Right cardiac atrium (tissue), 5 donors: Measurements from ENCODE around the gene SYT2. TPM values are rescaled to one million over a fixed set of nuclear protein-coding genes. Genes with fewer than 3 reads are reported as not detected.
"Not testable (repeated sequence)": the region's sequence is repeated elsewhere in the genome, so short reads cannot be mapped to it uniquely, and the experiment has no call there.

Experiments used
- ATAC-seq, 2 donors: fragments of 200-7000 bp; cut with Tn5 transposase; one replicate each; pipeline versions ENCODE4 v1.8.0 to v1.9.1; 2020; ENCODE audit warnings: moderate library complexity in 2 of 2, mild to moderate bottlenecking in 1 of 2
- DNase-seq, 3 donors: peaks; one replicate each; pipeline ENCODE4 v3.0.0-alpha.2; 2020
- H3K27ac ChIP-seq: one replicate; pipeline ENCODE4 v1.5.1; 2013; ENCODE audit warnings: mild to moderate bottlenecking, low read length, control low read depth, moderate library complexity
- H3K27me3 ChIP-seq: one replicate; pipeline ENCODE4 v1.6.1; 2013; ENCODE audit not compliant: control insufficient read depth, insufficient read depth
- H3K4me1 ChIP-seq: one replicate; pipeline ENCODE4 v1.6.1; 2013; ENCODE audit warnings: low read length; ENCODE audit not compliant: control insufficient read depth, insufficient read depth
- H3K4me3 ChIP-seq: one replicate; pipeline ENCODE4 v1.5.1; 2013; ENCODE audit warnings: low read length, control low read depth
- H3K9me3 ChIP-seq: one replicate; pipeline ENCODE4 v1.6.1; 2013; ENCODE audit warnings: low read length; ENCODE audit not compliant: control insufficient read depth
- WGBS: extraction: QIAGEN DNeasy Blood & Tissue Kit; methylation state at CpG from one replicate; pipeline ENCODE4 v1.1.7; 2013; 5-methylcytosine and 5-hydroxymethylcytosine counted together
- intact Hi-C, 4 donors: fragments of 100-400 bp; cut with DNase I; formaldehyde crosslinking; loops; one replicate each; pipeline versions ENCODE4 v1.11.0 to v1.14.0; 2022 to 2023
- polyA plus RNA-seq: library from polyadenylated mRNA; stranded (reverse); fragments of 200-250 nt; gene quantifications from one replicate; pipeline ENCODE4 v1.2.3, GENCODE V29; 2013
- total RNA-seq, 4 donors: library from RNA; stranded (reverse); fragmentation: NEBNext Ultra II Directional; extraction: Animal tissue kit (Norgen Biotek cat#: 25700); gene quantifications; one replicate each; pipeline ENCODE4 v1.2.1, GENCODE V29; 2021
- donor health status: healthy with polysubstance abuse.
- donor health status: DM: no; HTN: yes; CAD: no.
- donor health status: DM: no; HTN: no; CAD: no.
- donor health status: DM: no; HTN: yes; CAD: no; lungs with severe emphysema.
- donor health status: DM: yes; HTN: yes; CAD: no.

SYT2 gene
- total and polyA plus RNA-seq, 5 donors: 0.02 TPM; not detected in 4

DNA sequence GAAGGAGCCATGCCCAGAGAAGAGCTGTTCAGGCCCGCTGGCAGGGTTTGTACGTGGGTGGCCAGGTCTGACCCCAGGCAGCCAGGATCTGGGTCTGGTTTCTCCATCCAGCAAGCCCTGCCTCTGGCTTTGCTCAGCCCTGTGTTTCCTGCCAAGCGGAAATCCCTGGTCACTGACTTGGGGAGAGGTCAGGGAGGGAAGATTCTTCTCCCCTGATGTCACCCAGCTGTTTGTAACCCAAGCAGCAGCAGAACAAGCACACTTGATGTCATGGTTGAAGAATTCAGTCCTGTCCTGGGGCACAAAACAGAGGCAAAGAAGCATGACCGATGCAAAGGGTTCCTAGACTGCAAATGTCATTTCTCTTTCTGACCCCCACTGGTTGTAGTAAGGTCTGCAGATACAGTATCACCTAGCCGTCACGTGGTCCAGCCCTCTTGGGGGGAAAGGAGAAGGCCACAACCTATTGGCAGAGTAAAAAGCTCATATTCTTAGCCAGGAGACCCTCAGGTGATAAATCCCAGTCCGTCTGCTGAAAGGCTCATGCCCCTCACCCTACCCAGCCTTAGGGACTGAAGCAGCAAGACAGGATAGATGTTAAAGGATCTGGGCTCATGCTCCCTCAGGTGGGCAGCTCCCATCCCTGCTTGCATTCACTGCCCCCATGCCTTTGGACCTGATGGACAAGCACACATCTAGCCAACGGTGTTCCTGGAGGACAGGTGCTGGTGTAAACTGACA, 120.9 kb downstream of the SYT2 start:
- ATAC-seq (peak; percentile 89 to 91), DNase-seq (peak; percentile 91 to 93 (median 92))
- Histone ChIP-seq H3K4me1 (peaks cover 37% of the 10 kb centered on the region), H3K9me3 (no peaks in the 10 kb centered on the region), H3K27ac (peak overlapping the region; percentile 100), H3K4me3 (no peak overlapping the region), H3K27me3 (no peaks in the 10 kb centered on the region)
- intact Hi-C loops: no loop called here
- WGBS: 28% methylated on average over 8 of the region's 8 CpGs

DNA sequence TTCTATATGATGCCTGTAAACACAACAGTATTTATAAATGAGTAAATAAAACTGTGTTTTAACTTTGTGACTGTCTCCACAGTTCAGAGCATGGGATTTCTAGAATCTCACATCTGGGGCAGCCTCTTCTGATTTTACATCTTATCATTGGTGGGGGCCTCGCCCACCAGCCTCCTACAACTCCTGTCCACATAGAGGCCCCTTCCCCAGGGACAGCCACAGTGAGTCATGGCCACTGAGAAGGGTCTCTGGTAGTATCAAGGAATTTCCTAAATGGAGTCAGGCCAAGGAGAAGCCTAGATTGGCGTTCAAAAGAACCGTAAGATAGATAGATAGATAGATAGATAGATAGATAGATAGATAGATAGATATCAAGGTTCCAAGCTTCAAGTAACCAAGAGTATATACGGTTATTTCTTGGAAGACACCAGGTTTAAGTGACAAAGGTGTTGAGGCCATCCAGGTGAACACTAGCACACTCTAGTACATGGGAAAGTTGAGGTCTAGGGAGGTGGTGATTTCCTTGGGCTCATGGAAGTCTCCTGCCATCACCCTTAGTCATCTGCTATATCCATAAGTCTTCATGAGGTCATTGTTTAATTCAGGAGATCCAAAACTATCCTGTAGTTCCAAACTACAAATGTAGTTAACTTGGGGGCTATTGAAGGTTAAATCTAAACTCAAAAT, 121.6 kb downstream of the SYT2 start:
- no peaks in the 10 kb centered on the region for H3K27me3 ChIP-seq
- ATAC-seq: peak in 1 of 2 donors; percentile 30
- intact Hi-C loops: no loop called here
- no peak overlapping the region for H3K4me3 ChIP-seq
- peak overlapping the region; percentile 100 for H3K27ac ChIP-seq
- peaks cover 37% of the 10 kb centered on the region for H3K4me1 ChIP-seq
- no peaks in the 10 kb centered on the region for H3K9me3 ChIP-seq
- DNase-seq: peak in 2 of 3 donors; percentile 36 to 58
- 58% methylated on average over 4 of the region's 4 CpGs for WGBS

DNA sequence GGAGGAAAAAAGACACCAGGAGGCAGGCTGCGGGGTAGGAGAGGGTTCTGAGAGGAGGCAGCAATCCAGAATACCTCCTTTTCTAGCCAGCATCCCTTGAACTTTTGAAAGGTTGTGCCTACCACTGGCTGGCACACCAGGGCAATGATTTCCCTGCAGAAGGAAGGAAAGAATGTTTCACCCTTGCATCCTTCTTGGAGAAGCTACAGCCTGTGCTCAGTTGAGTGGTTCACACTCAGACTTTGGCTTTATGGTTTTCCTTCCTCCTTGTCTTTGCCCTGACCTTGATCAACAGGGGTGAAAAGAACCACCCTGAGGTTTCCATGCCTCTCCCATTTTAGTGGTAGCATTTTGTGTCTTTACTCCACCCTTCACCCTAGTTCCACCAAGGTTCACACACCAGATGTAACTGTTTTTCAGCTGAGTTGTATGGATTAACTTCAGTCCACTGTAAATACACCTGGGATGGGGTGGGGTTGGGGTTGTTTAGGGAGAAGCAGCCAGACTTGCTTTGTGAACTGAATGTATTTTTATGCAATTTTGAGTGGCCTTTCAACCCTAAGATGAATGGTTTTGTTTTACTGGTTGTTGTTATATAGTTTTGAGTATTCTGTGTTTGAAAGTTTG, 122.3 kb downstream of the SYT2 start:
- ATAC-seq (no peak), DNase-seq (no peak)
- Histone ChIP-seq H3K4me1 (peaks cover 35% of the 10 kb centered on the region), H3K27ac (peak overlapping the region; percentile 73), H3K9me3 (no peaks in the 10 kb centered on the region), H3K4me3 (no peak overlapping the region), H3K27me3 (no peaks in the 10 kb centered on the region)
- 0% methylated on average over 1 of the region's 1 CpG for WGBS
- intact Hi-C loops: no loop called here

DNA sequence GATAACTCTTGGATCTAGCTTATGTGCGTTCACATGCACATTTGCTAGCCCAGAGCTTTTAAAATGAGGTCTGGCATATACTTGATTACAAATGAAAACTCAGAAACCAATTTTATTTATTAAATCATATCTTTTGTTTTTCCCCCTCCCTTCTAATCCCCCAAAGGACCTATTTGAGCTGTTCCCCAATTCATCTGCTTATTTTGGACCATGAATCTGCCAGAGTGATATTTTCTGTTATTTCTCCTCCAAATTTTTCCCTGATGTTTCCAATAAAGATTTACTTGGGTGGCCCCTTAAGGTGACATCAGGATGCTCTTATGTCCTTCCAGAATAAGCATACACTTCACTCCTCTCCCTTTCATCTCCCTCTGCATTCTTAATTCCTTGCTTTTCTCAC, 123.4 kb downstream of the SYT2 start:
- Histone ChIP-seq H3K27me3 (no peaks in the 10 kb centered on the region), H3K9me3 (no peaks in the 10 kb centered on the region), H3K27ac (peak overlapping the region; percentile 73), H3K4me1 (peaks cover 33% of the 10 kb centered on the region), H3K4me3 (no peak overlapping the region)
- ATAC-seq: no peak
- no peak for DNase-seq
- intact Hi-C loops: no loop called here
- 68% methylated on average over 1 of the region's 1 CpG for WGBS

DNA sequence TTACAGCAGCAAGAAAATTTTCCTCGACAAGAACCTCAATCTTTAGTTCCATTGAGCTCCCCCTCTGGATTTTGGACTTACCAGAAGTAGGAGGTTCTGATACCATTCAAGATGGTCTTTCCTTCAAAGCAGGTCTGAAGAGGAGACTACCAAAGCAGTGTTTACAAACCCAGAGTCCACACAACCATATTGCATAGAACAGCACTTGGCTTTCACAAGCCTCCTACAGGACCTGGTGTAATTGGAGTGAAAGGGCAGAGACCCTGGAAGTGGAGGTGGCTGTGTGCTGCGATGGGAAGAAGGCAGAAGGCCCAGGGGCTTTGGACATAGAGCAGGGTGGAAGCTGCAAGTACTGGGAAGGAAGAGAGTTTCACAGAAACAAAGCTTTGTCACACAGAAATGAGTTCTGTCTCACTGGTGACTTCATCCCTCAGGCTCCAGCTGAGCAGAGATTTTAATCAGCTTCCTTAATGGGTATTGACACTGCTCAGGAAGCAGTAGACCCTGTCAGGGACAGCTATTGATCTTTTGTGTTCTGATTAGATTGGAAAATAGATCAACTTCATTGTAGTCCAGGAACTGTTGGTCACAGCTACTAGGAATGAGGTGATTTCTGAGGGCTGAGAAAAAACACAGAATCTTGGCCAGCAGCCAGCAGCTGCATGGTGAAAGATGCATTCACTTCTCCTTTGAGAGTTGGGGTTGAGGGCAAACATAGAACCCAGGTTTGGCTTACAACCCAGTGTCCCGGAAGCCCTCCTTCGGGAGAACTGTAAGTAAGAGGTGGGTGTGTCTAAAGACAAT, 124.0 kb downstream of the SYT2 start:
- 30% methylated on average over 4 of the region's 4 CpGs for WGBS

DNA sequence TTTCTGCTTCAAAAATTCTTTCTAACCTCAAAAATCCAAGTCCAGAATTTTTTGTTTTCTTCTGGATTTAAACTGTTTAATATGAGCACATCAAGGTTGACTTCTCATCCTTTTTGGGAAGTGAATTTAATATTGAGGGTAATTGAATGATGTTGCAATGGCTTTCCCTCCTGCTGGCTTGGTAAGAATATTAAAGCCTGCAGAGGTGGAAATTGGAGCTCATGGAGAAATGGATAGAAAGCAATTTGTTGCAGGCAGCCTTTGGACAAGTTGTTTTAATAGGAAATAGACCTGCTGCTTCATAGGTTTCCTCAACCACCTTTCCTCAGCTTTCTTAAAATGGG, 124.7 kb downstream of the SYT2 start:
- Histone ChIP-seq H3K4me3 (no peak overlapping the region), H3K9me3 (no peaks in the 10 kb centered on the region), H3K4me1 (peaks cover 33% of the 10 kb centered on the region), H3K27ac (peak overlapping the region; percentile 40), H3K27me3 (no peaks in the 10 kb centered on the region)
- DNase-seq (no peak), ATAC-seq (no peak)
- intact Hi-C loops: no loop called here

More for the DNA sequence above, 124.0 kb downstream of the SYT2 start:
- no peaks in the 10 kb centered on the region for H3K27me3 ChIP-seq
- H3K4me3 ChIP-seq: no peak overlapping the region
- DNase-seq (peak in 2 of 3 donors; percentile 43 to 77), ATAC-seq (no peak)
- no peaks in the 10 kb centered on the region for H3K9me3 ChIP-seq
- intact Hi-C loops: no loop called here
- peaks cover 33% of the 10 kb centered on the region for H3K4me1 ChIP-seq
- peak overlapping the region; percentile 40 for H3K27ac ChIP-seq

DNA sequence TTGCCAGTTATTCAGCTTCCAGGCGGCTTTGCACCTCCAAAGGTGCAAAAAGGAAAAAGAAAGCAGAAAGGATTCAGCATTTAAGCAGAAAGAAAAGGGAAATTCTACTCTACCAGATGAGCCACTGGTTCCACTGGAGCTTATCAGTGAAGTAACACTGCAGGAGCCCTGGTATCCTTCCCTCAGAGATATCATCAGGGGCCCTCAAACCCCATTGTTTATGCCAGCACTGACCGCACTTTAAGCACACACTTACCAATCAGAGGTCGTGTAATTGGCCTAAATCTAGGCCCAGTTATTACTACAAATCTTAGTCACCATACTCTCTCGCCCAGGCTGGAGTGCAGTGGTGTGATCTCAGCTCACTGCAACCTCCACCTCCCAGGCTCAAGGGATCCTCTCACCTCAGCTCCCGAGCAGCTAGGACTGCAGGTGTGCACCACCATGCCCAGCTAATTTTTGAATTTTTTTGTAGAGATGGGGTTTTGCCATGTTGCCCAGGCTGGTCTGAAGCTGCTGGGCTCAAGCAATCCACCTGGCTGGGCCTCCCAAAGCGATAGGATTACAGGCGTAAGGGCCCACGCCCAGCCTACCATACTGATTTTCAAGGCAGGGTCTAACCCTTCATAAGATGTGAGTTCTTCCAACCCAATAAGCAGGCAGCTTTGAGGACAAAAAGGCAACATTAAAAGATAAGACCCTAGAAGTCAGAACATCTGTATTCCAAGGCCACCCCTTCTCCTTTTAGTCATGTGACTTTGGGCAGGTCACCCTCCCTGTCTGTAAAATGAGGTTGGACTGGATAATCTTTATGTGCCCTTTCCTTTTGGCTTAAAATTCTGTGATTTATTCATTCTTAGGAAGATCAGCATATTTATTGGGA, 125.3 kb downstream of the SYT2 start:
- intact Hi-C loops: no loop called here
- Histone ChIP-seq H3K4me1 (peaks cover 33% of the 10 kb centered on the region), H3K27me3 (no peaks in the 10 kb centered on the region), H3K9me3 (no peaks in the 10 kb centered on the region), H3K27ac (peak overlapping the region; percentile 20), H3K4me3 (no peak overlapping the region)
- 86% methylated on average over 8 of the region's 8 CpGs for WGBS
- DNase-seq (no peak), ATAC-seq (no peak)

DNA sequence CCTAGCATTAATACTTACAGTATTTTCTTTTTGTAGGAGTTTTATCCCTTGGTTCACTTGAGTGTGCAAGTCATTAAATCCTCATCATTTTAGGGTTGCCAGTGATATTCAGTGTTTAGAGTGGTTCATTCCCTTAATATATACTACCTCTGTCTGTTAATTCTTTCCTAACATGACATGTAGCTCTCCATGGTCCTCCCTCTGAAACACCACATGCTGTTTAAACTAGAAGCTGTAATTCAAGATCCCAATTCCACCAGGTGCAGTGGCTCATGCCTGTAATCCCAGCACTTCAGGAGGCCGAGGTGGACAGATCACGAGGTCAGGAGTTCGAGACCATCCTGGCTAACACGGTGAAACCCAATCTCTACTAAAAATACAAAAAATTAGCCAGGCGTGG, 127.9 kb downstream of the SYT2 start:
- H3K27ac ChIP-seq, DNase-seq, H3K4me3 ChIP-seq, ATAC-seq, H3K27me3 ChIP-seq, intact Hi-C loops, H3K9me3 ChIP-seq: not testable (repeated sequence)
- 94% methylated on average over 5 of the region's 5 CpGs for WGBS
- peaks cover 17% of the 10 kb centered on the region for H3K4me1 ChIP-seq

DNA sequence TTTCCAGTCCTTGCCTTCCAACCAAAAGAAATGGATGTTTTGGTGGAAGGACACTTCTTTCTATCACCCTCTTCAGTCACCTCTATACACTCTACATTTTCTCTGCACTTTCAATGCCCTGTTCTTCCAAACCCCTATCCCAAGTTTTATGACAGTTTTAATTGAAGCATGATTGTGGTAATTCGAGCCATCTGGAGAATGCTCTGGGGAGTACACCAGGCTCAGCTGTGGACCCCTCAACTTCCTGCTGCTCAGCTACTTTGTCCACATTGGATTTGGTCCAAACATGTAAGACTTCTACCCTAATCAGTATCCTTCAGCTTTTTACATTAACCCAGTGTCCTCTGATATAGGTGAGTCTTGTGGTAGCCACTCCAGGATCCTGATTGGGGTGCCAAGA, 129.6 kb downstream of the SYT2 start:
- no peak for DNase-seq
- intact Hi-C loops: no loop called here
- H3K9me3 ChIP-seq: no peaks in the 10 kb centered on the region
- H3K4me3 ChIP-seq: no peak overlapping the region
- no peaks in the 10 kb centered on the region for H3K27me3 ChIP-seq
- WGBS: 46% methylated on average over 1 of the region's 1 CpG
- H3K4me1 ChIP-seq: peaks cover 15% of the 10 kb centered on the region
- ATAC-seq: no peak
- peak overlapping the region; percentile 90 for H3K27ac ChIP-seq

DNA sequence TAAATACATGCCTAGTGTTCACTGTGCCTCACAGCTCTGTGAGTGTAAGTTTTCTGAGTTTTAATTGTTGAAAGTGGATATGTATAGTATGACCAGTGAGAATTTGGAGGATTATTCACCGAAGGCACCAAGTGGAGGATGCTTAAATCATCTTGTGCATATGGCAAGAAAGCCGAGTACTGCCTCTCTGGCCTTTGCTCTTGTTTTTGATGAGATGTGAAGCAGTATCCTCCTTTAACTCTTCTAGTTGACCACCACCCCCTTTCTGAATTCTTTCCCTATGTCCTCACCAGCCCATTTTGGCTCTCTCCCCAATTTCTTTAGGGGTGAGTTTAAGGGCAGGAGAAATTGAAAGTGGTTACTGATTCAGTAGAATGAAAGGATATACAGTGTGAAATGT, 130.4 kb downstream of the SYT2 start:
- Histone ChIP-seq H3K27me3 (no peaks in the 10 kb centered on the region), H3K4me3 (no peak overlapping the region), H3K27ac (peak overlapping the region; percentile 83), H3K4me1 (peaks cover 18% of the 10 kb centered on the region), H3K9me3 (no peaks in the 10 kb centered on the region)
- no peak for DNase-seq
- WGBS: 47% methylated on average over 2 of the region's 2 CpGs
- ATAC-seq: peak; percentile 11 to 35
- intact Hi-C loops: no loop called here
